HG02981 (cell line): ENCODE measurements around the gene NDUFB5.

ENCODE experiments used
- ATAC-seq: cut with Tn5 transposase; IDR thresholded peaks from one replicate; pipeline ENCODE4 v1.9.1; 2021; ENCODE audit warnings: mild to moderate bottlenecking, moderate library complexity; ENCODE audit not compliant: unreplicated experiment

Gene NDUFB5

GRCh38 chr3:179604321-179605078 lies at the start of gene NDUFB5, which contains the start of gene MRPL47:
TSS of gene NDUFB5 (plus strand) at chr3:179604794. CDS start at chr3:179604816, 22 bp downstream.
TSS of gene MRPL47 (minus strand) at chr3:179604638. CDS start at chr3:179604624, 14 bp downstream.
- peak; percentile 95 for ATAC-seq

- no peak for ATAC-seq
These were observed 45.7 kb upstream of the NDUFB5 start for GRCh38 chr3:179558742-179559364.

- no peak for ATAC-seq
These were observed 43.8 kb upstream of the NDUFB5 start for GRCh38 chr3:179560791-179561190.

- peak; percentile 95 for ATAC-seq
These were observed 41.9 kb upstream of the NDUFB5 start, which contains the start of gene ACTL6A for GRCh38 chr3:179562591-179563270. TSS of gene ACTL6A (plus strand) at chr3:179562926. CDS start at chr3:179563093, 167 bp downstream.

GRCh38 chr3:179563271-179563783 lies 41.3 kb upstream of the NDUFB5 start:
- ATAC-seq: peak; percentile 53

- no peak for ATAC-seq
These were observed 39.1 kb upstream of the NDUFB5 start for GRCh38 chr3:179565496-179565895.

GRCh38 chr3:179580992-179581391 lies 23.6 kb upstream of the NDUFB5 start:
- ATAC-seq: no peak

- peak; percentile 70 for ATAC-seq
These were observed 15.5 kb upstream of the NDUFB5 start for GRCh38 chr3:179589143-179589542.

GRCh38 chr3:179590669-179591068 lies 13.9 kb upstream of the NDUFB5 start:
- ATAC-seq: no peak

GRCh38 chr3:179591313-179591712 lies 13.3 kb upstream of the NDUFB5 start:
- ATAC-seq: no peak

GRCh38 chr3:179599531-179599930 lies 5.1 kb upstream of the NDUFB5 start:
- no peak for ATAC-seq

- ATAC-seq: no peak
These were observed 1.3 kb upstream of the NDUFB5 start for GRCh38 chr3:179603321-179603720.

- no peak for ATAC-seq
These were observed 763 bp upstream of the NDUFB5 start for GRCh38 chr3:179603831-179604230.

GRCh38 chr3:179606534-179607085 lies 2.0 kb downstream of the NDUFB5 start:
- ATAC-seq: no peak

GRCh38 chr3:179608931-179609720 lies 4.5 kb downstream of the NDUFB5 start:
- ATAC-seq: peak; percentile 46

GRCh38 chr3:179610066-179610465 lies 5.5 kb downstream of the NDUFB5 start:
- no peak for ATAC-seq

- no peak for ATAC-seq
These were observed 9.2 kb downstream of the NDUFB5 start for GRCh38 chr3:179613807-179614206.

GRCh38 chr3:179615458-179616173 lies 11.0 kb downstream of the NDUFB5 start:
- ATAC-seq: no peak

GRCh38 chr3:179622023-179622422 lies 17.4 kb downstream of the NDUFB5 start:
- ATAC-seq: no peak

- no peak for ATAC-seq
These were observed 19.9 kb downstream of the NDUFB5 start for GRCh38 chr3:179624451-179624850.
